ENCODE measurements around the gene CNTN4. TPM values are rescaled to one million over a fixed set of nuclear protein-coding genes. Genes with fewer than 3 reads are reported as not detected.

Gene CNTN4
- total and polyA plus RNA-seq, 2 experiments from 2014 or later, result 0.91 to 4.0 TPM

GRCh38 chr3:2735392-2735894 lies 636.8 kb downstream of the CNTN4 start:
- no peak for DNase-seq (ENCODE audit: low spot score)

GRCh38 chr3:2741516-2741915 lies 642.9 kb downstream of the CNTN4 start:
- H3K4me3 ChIP-seq, result no peak overlapping the region
- H3K27ac ChIP-seq (ENCODE audit: low read depth), result no peak overlapping the region
- H3K4me3 Mint-ChIP-seq, result no peak overlapping the region
- ATAC-seq (no peak), DNase-seq (ENCODE audit: low spot score) (no peak)
- no peaks in the 10 kb centered on the region for H3K27me3 Mint-ChIP-seq (ENCODE audit: insufficient read depth, low read depth, poor library complexity)
- H2AFZ ChIP-seq, result no peak overlapping the region
- H3F3A ChIP-seq (replicated peaks; ENCODE audit: low read depth), result no peaks in the 10 kb centered on the region
- no peaks in the 10 kb centered on the region for H3K4me1 Mint-ChIP-seq
- no peaks in the 10 kb centered on the region for H3K36me3 ChIP-seq (ENCODE audit: insufficient read depth)
- H3K36me3 Mint-ChIP-seq (ENCODE audit: low read depth), result peaks cover 24% of the 10 kb centered on the region; the same call in 2 of the 3 replicates
- no peaks in the 10 kb centered on the region for H3K79me2 ChIP-seq (replicated peaks; ENCODE audit: insufficient read depth)
- H3K27ac Mint-ChIP-seq, result no peak overlapping the region
- no peak for TF ChIP-seq ZNF114 (CRISPR knock-in tag; IDR thresholded peaks at IDR 0.05)
- TF ChIP-seq ETS1 (IDR thresholded peaks at IDR 0.05), result no peak
- TF ChIP-seq REST (IDR thresholded peaks at IDR 0.05; ENCODE audit: unreplicated experiment), result no peak
- no peak for TF ChIP-seq ZNF462 (CRISPR knock-in tag; IDR thresholded peaks at IDR 0.05)
- no peak for TF ChIP-seq EZH2 (IDR thresholded peaks at IDR 0.05; ENCODE audit: low read depth, unreplicated experiment)
- TF ChIP-seq CREB1 (CRISPR knock-in tag; IDR thresholded peaks at IDR 0.05; ENCODE audit: low read depth), result no peak
- no peak for TF ChIP-seq JUNB (IDR thresholded peaks at IDR 0.05; ENCODE audit: unreplicated experiment)
- no peak for TF ChIP-seq ZNF331 (CRISPR knock-in tag; IDR thresholded peaks at IDR 0.05; ENCODE audit: low read depth)
- no peaks in the 10 kb centered on the region for H3K9me2 ChIP-seq (ENCODE audit: insufficient read depth)
- peaks cover 6% of the 10 kb centered on the region; the same call in 1 of the 2 replicates for H3K4me1 ChIP-seq (ENCODE audit: insufficient read depth)
- no peak overlapping the region for H3K4me2 ChIP-seq
- peaks cover 90% of the 10 kb centered on the region for H3K9me3 Mint-ChIP-seq
- H4K20me1 ChIP-seq (replicated peaks; ENCODE audit: insufficient read depth), result no peaks in the 10 kb centered on the region
- H3K27me3 ChIP-seq (ENCODE audit: insufficient read depth), result no peaks in the 10 kb centered on the region

More at GRCh38 chr3:2735392-2735894, 636.8 kb downstream of the CNTN4 start:
- H3K9me2 ChIP-seq (ENCODE audit: insufficient read depth), result no peaks in the 10 kb centered on the region
- H2AFZ ChIP-seq, result no peak overlapping the region
- H3K4me3 Mint-ChIP-seq, result no peak overlapping the region
- peaks cover 89% of the 10 kb centered on the region for H3K9me3 Mint-ChIP-seq
- no peaks in the 10 kb centered on the region for H3K27me3 ChIP-seq (ENCODE audit: insufficient read depth)
- peaks cover 29% of the 10 kb centered on the region; the same call in 2 of the 3 replicates for H3K36me3 Mint-ChIP-seq (ENCODE audit: low read depth)
- H4K20me1 ChIP-seq (replicated peaks; ENCODE audit: insufficient read depth), result no peaks in the 10 kb centered on the region
- no peaks in the 10 kb centered on the region for H3K27me3 Mint-ChIP-seq (ENCODE audit: insufficient read depth, low read depth, poor library complexity)
- no peak for ATAC-seq
- H3F3A ChIP-seq (replicated peaks; ENCODE audit: low read depth), result no peaks in the 10 kb centered on the region
- no peak overlapping the region for H3K4me3 ChIP-seq
- no peak overlapping the region for H3K27ac Mint-ChIP-seq
- TF ChIP-seq NANOG (IDR thresholded peaks at IDR 0.05; ENCODE audit: borderline replicate concordance), result no peak
- no peaks in the 10 kb centered on the region for H3K36me3 ChIP-seq (ENCODE audit: insufficient read depth)
- no peak overlapping the region for H3K27ac ChIP-seq (ENCODE audit: low read depth)
- H3K79me2 ChIP-seq (replicated peaks; ENCODE audit: insufficient read depth), result no peaks in the 10 kb centered on the region
- H3K4me1 ChIP-seq (ENCODE audit: insufficient read depth), result no peaks in the 10 kb centered on the region
- H3K4me1 Mint-ChIP-seq, result no peaks in the 10 kb centered on the region
- H3K4me2 ChIP-seq, result no peak overlapping the region

Measured in GM23338 (cell line).